D721Med (cell line): ENCODE measurements around the gene PDGFA.

Source experiments
- DNase-seq: peaks from one replicate; pipeline ENCODE4 v3.0.0; 2011; ENCODE audit warnings: low spot score; ENCODE audit not compliant: insufficient read length
- FAIRE-seq: peaks from 2 replicates; lab custom pipeline; 2011; peaks lifted over from hg19 to GRCh38; lab: Jason Lieb, UNC
- TF ChIP-seq, protein P1 (sequence below): IDR thresholded peaks from 2 replicates; pipeline ENCODE4 v1.5.1; 2012; ENCODE audit warnings: mild to moderate bottlenecking, control low read depth; ENCODE audit not compliant: insufficient read depth; ENCODE audit errors: missing control alignments

PDGFA gene

DNA sequence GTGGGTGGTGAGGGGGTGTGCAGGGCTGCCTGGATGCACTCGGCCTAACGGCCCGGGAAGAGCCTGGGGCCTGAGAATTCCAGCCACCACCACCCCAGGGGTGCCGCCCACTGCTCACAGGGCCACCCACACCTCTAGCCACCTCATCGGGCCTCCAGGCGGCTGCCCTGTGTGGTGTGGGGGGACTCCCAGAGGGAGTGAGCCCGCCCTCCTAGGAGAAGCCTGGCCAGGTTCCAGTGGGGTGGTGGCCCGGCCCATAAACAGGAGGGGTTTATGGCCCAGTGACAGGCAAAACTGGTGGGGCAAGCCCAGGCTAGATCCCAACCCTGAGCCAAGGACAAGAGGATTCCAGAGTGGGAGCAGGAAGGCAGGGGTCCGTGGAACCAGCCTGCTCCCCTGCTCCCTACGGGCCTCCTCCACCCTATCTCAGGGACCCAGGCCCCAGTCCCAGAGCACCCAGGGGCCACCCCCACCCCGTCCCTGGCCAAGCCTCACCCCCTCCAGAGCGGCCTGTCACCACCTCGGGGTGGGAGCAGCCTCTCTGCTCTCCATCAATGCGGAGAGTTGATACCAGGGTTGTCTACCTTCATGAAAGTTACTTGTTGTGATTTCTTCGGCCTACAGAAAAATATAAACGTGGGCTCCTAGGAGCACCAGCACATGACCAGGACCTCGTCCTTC lies 20.2 kb upstream of the PDGFA start:
- FAIRE-seq = no peak
- DNase-seq = no peak
- TF ChIP-seq, protein P1, sequence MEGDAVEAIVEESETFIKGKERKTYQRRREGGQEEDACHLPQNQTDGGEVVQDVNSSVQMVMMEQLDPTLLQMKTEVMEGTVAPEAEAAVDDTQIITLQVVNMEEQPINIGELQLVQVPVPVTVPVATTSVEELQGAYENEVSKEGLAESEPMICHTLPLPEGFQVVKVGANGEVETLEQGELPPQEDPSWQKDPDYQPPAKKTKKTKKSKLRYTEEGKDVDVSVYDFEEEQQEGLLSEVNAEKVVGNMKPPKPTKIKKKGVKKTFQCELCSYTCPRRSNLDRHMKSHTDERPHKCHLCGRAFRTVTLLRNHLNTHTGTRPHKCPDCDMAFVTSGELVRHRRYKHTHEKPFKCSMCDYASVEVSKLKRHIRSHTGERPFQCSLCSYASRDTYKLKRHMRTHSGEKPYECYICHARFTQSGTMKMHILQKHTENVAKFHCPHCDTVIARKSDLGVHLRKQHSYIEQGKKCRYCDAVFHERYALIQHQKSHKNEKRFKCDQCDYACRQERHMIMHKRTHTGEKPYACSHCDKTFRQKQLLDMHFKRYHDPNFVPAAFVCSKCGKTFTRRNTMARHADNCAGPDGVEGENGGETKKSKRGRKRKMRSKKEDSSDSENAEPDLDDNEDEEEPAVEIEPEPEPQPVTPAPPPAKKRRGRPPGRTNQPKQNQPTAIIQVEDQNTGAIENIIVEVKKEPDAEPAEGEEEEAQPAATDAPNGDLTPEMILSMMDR = no peak

DNA sequence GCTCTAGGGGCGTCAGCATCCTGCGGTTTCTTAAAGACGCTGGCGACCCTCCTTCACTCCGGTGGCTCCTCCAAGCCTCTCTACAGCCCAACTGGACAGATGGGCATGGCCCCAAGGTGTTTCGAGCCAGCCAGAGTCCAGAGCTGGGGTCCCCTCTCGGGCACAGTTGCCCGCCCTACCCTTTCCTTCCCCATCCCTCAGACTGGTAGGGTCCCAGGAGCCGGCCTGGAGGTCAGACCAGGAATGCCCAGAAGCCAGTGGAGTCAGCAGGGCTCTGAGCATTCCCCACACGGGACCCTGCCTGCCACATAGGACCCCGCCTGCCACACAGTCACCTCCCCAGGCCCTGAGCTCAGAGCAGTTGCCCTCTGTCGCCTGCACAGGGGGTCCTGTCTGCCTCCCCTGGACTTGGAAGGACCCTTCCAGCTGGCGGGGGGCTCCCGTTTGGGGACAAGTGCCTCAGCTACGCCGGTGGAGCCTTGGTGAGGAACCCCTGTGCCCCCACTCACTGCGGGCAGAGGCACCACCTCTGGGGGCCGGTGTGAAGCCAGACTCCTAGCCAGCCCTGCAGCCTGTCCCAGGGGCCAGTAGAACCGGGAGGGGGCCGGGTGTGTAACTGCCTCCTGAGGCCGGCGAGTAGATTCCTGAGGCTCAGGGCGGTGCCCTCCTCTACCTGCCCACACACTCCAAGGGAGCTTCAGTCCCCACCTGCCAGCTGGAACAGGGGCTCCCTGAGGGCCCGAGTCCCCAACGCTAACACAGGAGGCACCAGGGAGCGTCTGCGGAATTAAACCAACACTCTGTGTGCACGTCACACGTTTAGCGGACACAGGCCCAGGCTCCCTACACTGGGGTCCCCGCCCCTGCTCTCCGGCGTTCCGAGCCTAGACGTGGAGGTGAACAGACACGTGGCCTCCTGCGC lies 19.4 kb upstream of the PDGFA start:
- no peak for FAIRE-seq
- TF ChIP-seq, protein P1 = no peak

DNA sequence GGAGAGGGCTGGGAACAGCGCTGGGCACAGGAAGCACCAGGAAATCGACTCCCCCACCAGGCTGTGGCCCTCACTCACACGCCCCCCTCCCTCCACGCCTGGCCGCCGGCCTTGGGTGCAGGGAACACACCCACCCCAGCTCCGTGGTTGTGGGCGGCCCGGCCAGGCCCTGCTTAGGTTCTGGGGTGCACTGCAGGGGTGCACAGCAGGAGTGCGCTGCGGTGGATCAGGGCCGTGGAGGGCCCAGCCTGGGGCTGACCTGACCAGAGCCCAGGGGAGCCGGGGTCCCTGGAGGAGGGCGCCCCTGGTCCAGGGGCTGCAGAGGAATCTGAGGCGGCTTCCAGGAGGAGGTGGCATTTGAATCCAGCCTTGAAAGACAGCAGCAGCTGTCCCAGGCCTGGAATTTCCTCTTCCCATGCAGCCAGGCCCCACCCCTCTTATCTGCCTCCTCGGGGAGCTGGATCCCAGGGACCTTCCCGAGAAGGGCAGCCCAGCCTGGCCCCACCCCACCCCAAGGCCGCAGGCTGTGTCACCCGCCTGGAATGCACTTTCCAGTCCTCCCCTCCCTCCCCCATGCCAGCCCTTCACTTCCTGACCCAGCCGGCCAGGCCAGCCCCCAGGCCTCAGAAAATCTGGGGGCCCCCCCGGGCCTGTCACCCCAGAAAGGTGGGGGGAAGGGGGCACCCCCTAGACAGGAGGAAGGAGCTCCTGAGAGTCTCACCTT lies 18.4 kb upstream of the PDGFA start:
- FAIRE-seq (no peak), DNase-seq (no peak)
- TF ChIP-seq, protein P1 = no peak

More for the DNA sequence above, 19.4 kb upstream of the PDGFA start:
- DNase-seq = no peak

DNA sequence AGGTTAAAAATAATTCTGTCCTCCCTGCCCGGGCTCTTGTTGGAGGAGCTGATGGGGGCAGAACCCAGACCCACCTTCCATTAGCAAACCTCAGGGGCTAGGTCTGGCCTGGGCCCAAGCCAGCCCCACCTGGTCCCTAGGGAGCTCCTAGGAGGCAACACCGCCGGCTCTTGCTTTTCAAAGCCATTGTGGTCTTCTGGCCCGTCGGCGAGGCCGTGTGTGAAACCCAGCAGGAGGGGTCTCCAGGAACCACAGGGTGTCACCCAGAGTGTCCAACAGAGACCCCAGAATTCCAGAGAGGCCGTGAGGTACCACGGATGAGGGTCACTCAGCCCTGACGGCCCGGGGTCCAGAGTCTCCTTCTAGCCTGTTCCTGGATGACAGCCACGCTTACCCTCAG lies 16.6 kb upstream of the PDGFA start:
- no peak for FAIRE-seq

DNA sequence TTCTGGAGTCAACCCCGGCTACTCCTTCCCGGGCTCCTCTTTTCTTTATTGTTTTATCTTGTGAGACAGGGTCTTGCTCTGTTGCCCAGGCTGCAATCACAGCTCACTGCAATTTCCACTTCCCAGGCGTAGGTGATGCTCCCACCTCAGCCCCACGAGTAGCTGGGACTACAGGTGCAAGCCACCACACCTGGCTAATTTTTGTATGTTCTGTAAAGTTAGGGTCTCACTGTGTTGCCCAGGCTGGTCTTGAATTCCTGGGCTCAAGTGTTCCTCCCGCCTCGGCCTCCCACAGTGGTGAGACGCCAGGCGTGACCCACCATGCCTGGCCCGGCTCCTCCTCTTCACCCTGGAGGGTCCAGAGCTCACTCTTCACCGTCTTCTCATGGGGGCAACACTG lies 15.3 kb upstream of the PDGFA start:
- FAIRE-seq (no peak), DNase-seq (no peak)
- TF ChIP-seq, protein P1 = no peak

More for the DNA sequence above, 16.6 kb upstream of the PDGFA start:
- no peak for DNase-seq
- TF ChIP-seq, protein P1 = no peak

DNA sequence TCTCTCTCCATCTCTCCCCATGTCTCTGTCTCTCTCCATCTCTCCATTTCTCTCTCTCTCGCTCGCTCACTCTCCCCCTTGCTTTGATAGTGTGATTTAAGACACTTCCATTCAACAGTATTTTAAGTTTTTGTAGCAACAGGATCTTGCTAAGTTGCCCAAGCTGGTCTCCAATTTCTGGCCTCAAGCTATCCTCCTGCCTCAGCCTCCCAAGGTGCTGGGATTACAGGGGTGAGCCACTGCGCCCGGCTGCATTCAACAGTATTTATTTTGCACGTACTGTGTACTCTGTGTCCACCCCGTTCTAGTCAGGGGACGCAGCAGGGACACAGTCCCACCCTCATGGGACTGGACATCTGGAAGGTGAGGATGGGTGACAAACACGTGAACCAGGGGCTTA lies 14.4 kb upstream of the PDGFA start:
- DNase-seq (no peak), FAIRE-seq (no peak)
- TF ChIP-seq, protein P1 = no peak
